Uterus (tissue), 2 donors: ENCODE data around the gene HOXB4.

Source experiments
- POLR2A ChIP-seq, 2 donors: fragments of 450-650 bp; IDR thresholded peaks; one replicate each; pipeline ENCODE4 v1.6.1; 2016; ENCODE audit warnings: antibody characterized with exemption in 2 of 2, mild to moderate bottlenecking in 1 of 2, moderate library complexity in 1 of 2
- TF ChIP-seq, protein P1 (sequence below), 4 experiments: fragments of 200-600 bp in 2 of 4; fragments of 450-650 bp in 2 of 4; sonication (generic) in 2 of 4; IDR thresholded peaks; one replicate each; pipeline ENCODE4 v1.5.1; 2016 to 2019; ENCODE audit warnings: antibody characterized with exemption in 4 of 4, mild to moderate bottlenecking in 2 of 4, moderate library complexity in 1 of 4

DNA sequence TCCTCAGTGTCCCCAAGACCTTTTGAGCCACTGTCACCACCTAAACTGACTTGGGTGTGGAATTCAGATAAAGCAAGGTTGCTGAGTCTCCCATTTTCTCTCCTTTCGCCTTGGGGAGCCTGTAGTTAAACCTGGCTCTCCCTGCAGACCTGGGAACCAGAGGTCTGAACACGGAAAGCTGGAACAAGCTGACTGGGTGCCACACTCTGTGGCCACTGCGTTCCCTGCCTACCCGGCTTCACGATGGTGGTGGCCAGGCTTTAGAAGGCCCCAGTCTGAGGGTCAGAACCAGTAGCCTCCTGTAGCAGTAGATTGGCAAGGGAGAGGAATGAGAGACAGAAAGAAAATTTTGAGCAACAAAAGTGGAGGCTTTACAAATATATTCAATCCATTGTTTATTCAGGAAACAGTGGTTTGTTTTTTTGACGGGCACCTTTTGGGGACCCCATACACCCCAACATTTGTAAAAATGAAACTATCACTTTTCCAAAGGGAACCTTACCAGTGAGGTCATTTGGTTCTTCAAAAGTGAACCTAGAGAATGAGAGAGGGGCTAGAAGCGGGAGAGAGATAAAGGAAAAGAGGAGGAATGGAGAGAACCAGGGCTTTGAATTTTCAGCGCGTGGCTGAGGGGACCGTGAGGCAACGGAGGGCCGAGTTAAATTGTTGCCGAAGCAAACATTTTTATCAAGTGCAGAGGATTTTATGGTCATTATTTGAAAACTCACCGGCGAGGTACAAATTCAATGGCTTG is 38.7 kb upstream of the HOXB4 start:
- TF ChIP-seq, protein P1, sequence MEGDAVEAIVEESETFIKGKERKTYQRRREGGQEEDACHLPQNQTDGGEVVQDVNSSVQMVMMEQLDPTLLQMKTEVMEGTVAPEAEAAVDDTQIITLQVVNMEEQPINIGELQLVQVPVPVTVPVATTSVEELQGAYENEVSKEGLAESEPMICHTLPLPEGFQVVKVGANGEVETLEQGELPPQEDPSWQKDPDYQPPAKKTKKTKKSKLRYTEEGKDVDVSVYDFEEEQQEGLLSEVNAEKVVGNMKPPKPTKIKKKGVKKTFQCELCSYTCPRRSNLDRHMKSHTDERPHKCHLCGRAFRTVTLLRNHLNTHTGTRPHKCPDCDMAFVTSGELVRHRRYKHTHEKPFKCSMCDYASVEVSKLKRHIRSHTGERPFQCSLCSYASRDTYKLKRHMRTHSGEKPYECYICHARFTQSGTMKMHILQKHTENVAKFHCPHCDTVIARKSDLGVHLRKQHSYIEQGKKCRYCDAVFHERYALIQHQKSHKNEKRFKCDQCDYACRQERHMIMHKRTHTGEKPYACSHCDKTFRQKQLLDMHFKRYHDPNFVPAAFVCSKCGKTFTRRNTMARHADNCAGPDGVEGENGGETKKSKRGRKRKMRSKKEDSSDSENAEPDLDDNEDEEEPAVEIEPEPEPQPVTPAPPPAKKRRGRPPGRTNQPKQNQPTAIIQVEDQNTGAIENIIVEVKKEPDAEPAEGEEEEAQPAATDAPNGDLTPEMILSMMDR (IDR thresholded peaks at IDR 0.05): no peak
- TF ChIP-seq POLR2A (IDR thresholded peaks at IDR 0.05): no peak
